HG02610 (cell line): ENCODE measurements around the gene TRIM56.
A peak's percentile ranks its signal among the peaks of the same experiment; 100 is the strongest.
"Not testable (repeated sequence)": the region's sequence is repeated elsewhere in the genome, so short reads cannot be mapped to it uniquely, and the experiment has no call there.

Experiments
- ATAC-seq: cut with Tn5 transposase; IDR thresholded peaks from one replicate; pipeline ENCODE4 v1.9.1; 2021; ENCODE audit warnings: mild to moderate bottlenecking, moderate library complexity; ENCODE audit not compliant: unreplicated experiment

The TRIM56 gene

GRCh38 chr7:101089876-101090275 is 4.6 kb downstream of the TRIM56 start:
- ATAC-seq, result no peak

GRCh38 chr7:101092266-101092905 is 7.1 kb downstream of the TRIM56 start:
- not testable (repeated sequence) for ATAC-seq

GRCh38 chr7:101093906-101094305 is 8.6 kb downstream of the TRIM56 start:
- ATAC-seq, result no peak

GRCh38 chr7:101094376-101094775 is 9.1 kb downstream of the TRIM56 start:
- ATAC-seq, result no peak

- no peak for ATAC-seq
Measured at GRCh38 chr7:101094791-101095375, 9.6 kb downstream of the TRIM56 start.

GRCh38 chr7:101096331-101096956 is 11.2 kb downstream of the TRIM56 start:
- ATAC-seq, result no peak

GRCh38 chr7:101096957-101097347 is 11.7 kb downstream of the TRIM56 start:
- no peak for ATAC-seq

- no peak for ATAC-seq
Measured at GRCh38 chr7:101097561-101097960, 12.3 kb downstream of the TRIM56 start.

- ATAC-seq, result peak; percentile 54
Measured at GRCh38 chr7:101099969-101100781, 14.9 kb downstream of the TRIM56 start.

GRCh38 chr7:101100858-101101847 is 15.9 kb downstream of the TRIM56 start:
- no peak for ATAC-seq

GRCh38 chr7:101102026-101102425 is 16.7 kb downstream of the TRIM56 start:
- no peak for ATAC-seq

GRCh38 chr7:101103701-101104100 is 18.4 kb downstream of the TRIM56 start:
- ATAC-seq, result not testable (repeated sequence)

- no peak for ATAC-seq
Measured at GRCh38 chr7:101104193-101104713, 19.0 kb downstream of the TRIM56 start.

GRCh38 chr7:101104799-101105198 is 19.5 kb downstream of the TRIM56 start:
- no peak for ATAC-seq

GRCh38 chr7:101105248-101105647 is 20.0 kb downstream of the TRIM56 start:
- ATAC-seq, result not testable (repeated sequence)

- no peak for ATAC-seq
Measured at GRCh38 chr7:101106386-101106785, 21.1 kb downstream of the TRIM56 start.

- ATAC-seq, result no peak
Measured at GRCh38 chr7:101108330-101108857, 23.1 kb downstream of the TRIM56 start.

- no peak for ATAC-seq
Measured at GRCh38 chr7:101108961-101109360, 23.7 kb downstream of the TRIM56 start.

- ATAC-seq, result no peak
Measured at GRCh38 chr7:101109368-101109767, 24.1 kb downstream of the TRIM56 start.

- no peak for ATAC-seq
Measured at GRCh38 chr7:101111261-101111660, 26.0 kb downstream of the TRIM56 start.
